HG02678 (cell line): ENCODE results near the gene ARX.

Experiments
- ATAC-seq: cut with Tn5 transposase; IDR thresholded peaks from one replicate; pipeline ENCODE4 v1.9.1; 2021; ENCODE audit warnings: mild to moderate bottlenecking, moderate library complexity; ENCODE audit not compliant: unreplicated experiment

ARX gene

GRCh38 chrX:25016938-25017598 lies 1.3 kb upstream of the ARX start:
- ATAC-seq = no peak

- no peak for ATAC-seq
Measured at GRCh38 chrX:25016361-25016671, 551 bp upstream of the ARX start.

GRCh38 chrX:25014366-25014838 lies 1.4 kb downstream of the ARX start:
- no peak for ATAC-seq

GRCh38 chrX:25013632-25014365 lies 2.0 kb downstream of the ARX start:
- peak; percentile 53 for ATAC-seq

- ATAC-seq = peak; percentile 25
Measured at GRCh38 chrX:25012793-25013631, 2.8 kb downstream of the ARX start.

GRCh38 chrX:25012433-25012735 lies 3.4 kb downstream of the ARX start:
- ATAC-seq = no peak

GRCh38 chrX:25011589-25012432 lies 4.0 kb downstream of the ARX start:
- no peak for ATAC-seq

GRCh38 chrX:25010784-25011588 lies 4.8 kb downstream of the ARX start:
- no peak for ATAC-seq

GRCh38 chrX:25009407-25009806 lies 6.4 kb downstream of the ARX start:
- ATAC-seq = no peak

- no peak for ATAC-seq
Measured at GRCh38 chrX:25007059-25008053, 8.4 kb downstream of the ARX start.

GRCh38 chrX:25006586-25007058 lies 9.1 kb downstream of the ARX start:
- no peak for ATAC-seq

GRCh38 chrX:25005382-25006185 lies 10.2 kb downstream of the ARX start:
- no peak for ATAC-seq

GRCh38 chrX:25005034-25005381 lies 10.8 kb downstream of the ARX start:
- ATAC-seq = no peak

- ATAC-seq = no peak
Measured at GRCh38 chrX:25004485-25005032, 11.2 kb downstream of the ARX start.

- ATAC-seq = no peak
Measured at GRCh38 chrX:25004040-25004439, 11.7 kb downstream of the ARX start.

GRCh38 chrX:25003066-25003849 lies 12.5 kb downstream of the ARX start:
- no peak for ATAC-seq

- no peak for ATAC-seq
Measured at GRCh38 chrX:25002661-25003020, 13.1 kb downstream of the ARX start.
